Nephron progenitor cell (in vitro differentiated cells): ENCODE results near the gene VCAN.

Experiments used
- DNase-seq: peaks from one replicate; pipeline ENCODE4 v3.0.0; 2021
- H3K27ac Mint-ChIP-seq: 2 replicates; pipeline ENCODE4 v1.8.0; 2021; ENCODE audit warnings: mild to moderate bottlenecking, moderate library complexity, mixed read lengths
- H3K27me3 Mint-ChIP-seq: 2 replicates; pipeline ENCODE4 v1.8.0; 2021; ENCODE audit warnings: mild to moderate bottlenecking, low read depth, mixed read lengths; ENCODE audit not compliant: poor library complexity
- H3K36me3 Mint-ChIP-seq: 2 replicates; pipeline ENCODE4 v1.8.0; 2021; ENCODE audit warnings: low read depth, mixed read lengths
- H3K4me1 Mint-ChIP-seq: 2 replicates; pipeline ENCODE4 v1.8.0; 2021; ENCODE audit warnings: mixed read lengths
- H3K4me3 Mint-ChIP-seq: 2 replicates; pipeline ENCODE4 v1.8.0; 2021; ENCODE audit warnings: mild to moderate bottlenecking, moderate library complexity, mixed read lengths
- H3K9me3 Mint-ChIP-seq: 2 replicates; pipeline ENCODE4 v1.8.0; 2021; ENCODE audit warnings: mild to moderate bottlenecking, moderate library complexity, mixed read lengths
- CTCF ChIP-seq: fragments of 200-600 bp; sonication (generic); IDR thresholded peaks from 2 replicates; pipeline ENCODE4 v1.5.0; 2021; ENCODE audit warnings: antibody characterized with exemption

VCAN gene

GRCh38 chr5:83572271-83572670 lies 100.7 kb downstream of the VCAN start:
- Mint-ChIP-seq H3K4me3 (no peak overlapping the region), H3K27me3 (no peaks in the 10 kb centered on the region), H3K4me1 (no peaks in the 10 kb centered on the region), H3K27ac (no peak overlapping the region), H3K9me3 (peaks cover 13% of the 10 kb centered on the region), H3K36me3 (peaks cover 77% of the 10 kb centered on the region)
- no peak for TF ChIP-seq CTCF
- DNase-seq: no peak

- H3K27me3 Mint-ChIP-seq: no peaks in the 10 kb centered on the region
- no peak for TF ChIP-seq CTCF
- no peak for DNase-seq
- H3K4me1 Mint-ChIP-seq: no peaks in the 10 kb centered on the region
- H3K27ac Mint-ChIP-seq: no peak overlapping the region
- H3K36me3 Mint-ChIP-seq: peaks cover 78% of the 10 kb centered on the region
- H3K9me3 Mint-ChIP-seq: peaks cover 20% of the 10 kb centered on the region
- no peak overlapping the region for H3K4me3 Mint-ChIP-seq
These were observed 104.8 kb downstream of the VCAN start for GRCh38 chr5:83576341-83576740.

GRCh38 chr5:83577036-83577636 lies 105.6 kb downstream of the VCAN start:
- DNase-seq: no peak
- no peak overlapping the region for H3K4me3 Mint-ChIP-seq
- no peaks in the 10 kb centered on the region for H3K4me1 Mint-ChIP-seq
- H3K9me3 Mint-ChIP-seq: peaks cover 20% of the 10 kb centered on the region
- no peaks in the 10 kb centered on the region for H3K27me3 Mint-ChIP-seq
- no peak for TF ChIP-seq CTCF
- H3K36me3 Mint-ChIP-seq: peaks cover 84% of the 10 kb centered on the region
- no peak overlapping the region for H3K27ac Mint-ChIP-seq

GRCh38 chr5:83583859-83584258 lies 112.3 kb downstream of the VCAN start:
- DNase-seq: no peak
- Mint-ChIP-seq H3K36me3 (peaks cover 33% of the 10 kb centered on the region), H3K27ac (no peak overlapping the region), H3K4me1 (no peaks in the 10 kb centered on the region), H3K4me3 (no peak overlapping the region), H3K27me3 (no peaks in the 10 kb centered on the region), H3K9me3 (no peaks in the 10 kb centered on the region)
- no peak for TF ChIP-seq CTCF

GRCh38 chr5:83586874-83587776 lies 115.6 kb downstream of the VCAN start:
- Mint-ChIP-seq H3K4me1 (no peaks in the 10 kb centered on the region), H3K27me3 (no peaks in the 10 kb centered on the region), H3K9me3 (no peaks in the 10 kb centered on the region), H3K36me3 (peaks cover 8% of the 10 kb centered on the region), H3K27ac (no peak overlapping the region), H3K4me3 (no peak overlapping the region)
- TF ChIP-seq CTCF: no peak
- no peak for DNase-seq
